Upper lobe of right lung (tissue), 1 donor: ENCODE data around the gene RASGRP2. TPM values are rescaled to one million over a fixed set of nuclear protein-coding genes. Genes with fewer than 3 reads are reported as not detected.
A peak's percentile ranks its signal among the peaks of the same experiment; 100 is the strongest.

ENCODE experiments used
- ATAC-seq: fragments of 200-7000 bp; cut with Tn5 transposase; one replicate; pipeline ENCODE4 v1.9.1; 2020; ENCODE audit warnings: mild to moderate bottlenecking, moderate library complexity
- DNase-seq: peaks from one replicate; pipeline ENCODE4 v3.0.0-alpha.2; 2020
- H3K27ac ChIP-seq: fragments of 200-600 bp; one replicate; pipeline ENCODE4 v1.8.0; 2022
- H3K27me3 ChIP-seq: fragments of 200-600 bp; one replicate; pipeline ENCODE4 v1.8.0; 2022; ENCODE audit warnings: mild to moderate bottlenecking
- H3K36me3 ChIP-seq: fragments of 200-600 bp; one replicate; pipeline ENCODE4 v1.8.0; 2022
- H3K4me1 ChIP-seq: fragments of 200-600 bp; one replicate; pipeline ENCODE4 v1.8.0; 2022
- H3K4me3 ChIP-seq: fragments of 200-600 bp; one replicate; pipeline ENCODE4 v1.8.0; 2022; ENCODE audit warnings: mild to moderate bottlenecking
- H3K9me3 ChIP-seq: fragments of 200-600 bp; one replicate; pipeline ENCODE4 v1.8.0; 2022
- intact Hi-C: fragments of 100-400 bp; cut with DNase I; formaldehyde crosslinking; loops from one replicate; pipeline ENCODE4 v1.11.0; 2022
- total RNA-seq: library from RNA; stranded (reverse); fragmentation: NEBNext Ultra II Directional; extraction: Animal tissue kit (Norgen Biotek cat#: 25700); gene quantifications from one replicate; pipeline ENCODE4 v1.2.1, GENCODE V29; 2021
- TF ChIP-seq, protein P1 (sequence below): fragments of 200-600 bp; IDR thresholded peaks from one replicate; pipeline ENCODE4 v1.8.0; 2022; ENCODE audit warnings: antibody characterized with exemption
- donor health status: DM: no; HTN: yes; CAD: no; lungs with severe emphysema.

Gene RASGRP2
- total RNA-seq, 1 donor from 2014 or later, result 27.6 TPM

DNA sequence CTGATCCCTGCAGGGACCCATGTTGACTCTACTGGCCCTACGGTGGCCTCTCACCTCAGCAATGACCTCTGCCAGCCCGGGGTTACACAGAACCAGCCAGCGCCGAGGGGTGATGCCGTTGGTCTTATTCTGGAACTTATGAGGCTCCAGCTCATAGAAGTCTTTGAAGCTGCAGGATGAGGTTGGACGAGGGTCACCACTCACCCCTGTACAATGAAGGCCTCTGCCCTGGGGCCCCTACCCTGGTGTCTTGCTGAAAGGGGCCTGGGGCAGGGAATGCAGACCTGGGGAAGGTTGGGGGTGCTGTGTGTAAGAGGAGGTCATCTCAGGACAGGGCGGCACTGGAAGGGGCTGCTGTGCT, 9.1 kb upstream of the RASGRP2 start:
- no peak for DNase-seq
- no peaks in the 10 kb centered on the region for H3K4me1 ChIP-seq
- no peak overlapping the region for H3K4me3 ChIP-seq
- TF ChIP-seq, protein P1, sequence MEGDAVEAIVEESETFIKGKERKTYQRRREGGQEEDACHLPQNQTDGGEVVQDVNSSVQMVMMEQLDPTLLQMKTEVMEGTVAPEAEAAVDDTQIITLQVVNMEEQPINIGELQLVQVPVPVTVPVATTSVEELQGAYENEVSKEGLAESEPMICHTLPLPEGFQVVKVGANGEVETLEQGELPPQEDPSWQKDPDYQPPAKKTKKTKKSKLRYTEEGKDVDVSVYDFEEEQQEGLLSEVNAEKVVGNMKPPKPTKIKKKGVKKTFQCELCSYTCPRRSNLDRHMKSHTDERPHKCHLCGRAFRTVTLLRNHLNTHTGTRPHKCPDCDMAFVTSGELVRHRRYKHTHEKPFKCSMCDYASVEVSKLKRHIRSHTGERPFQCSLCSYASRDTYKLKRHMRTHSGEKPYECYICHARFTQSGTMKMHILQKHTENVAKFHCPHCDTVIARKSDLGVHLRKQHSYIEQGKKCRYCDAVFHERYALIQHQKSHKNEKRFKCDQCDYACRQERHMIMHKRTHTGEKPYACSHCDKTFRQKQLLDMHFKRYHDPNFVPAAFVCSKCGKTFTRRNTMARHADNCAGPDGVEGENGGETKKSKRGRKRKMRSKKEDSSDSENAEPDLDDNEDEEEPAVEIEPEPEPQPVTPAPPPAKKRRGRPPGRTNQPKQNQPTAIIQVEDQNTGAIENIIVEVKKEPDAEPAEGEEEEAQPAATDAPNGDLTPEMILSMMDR, result no peak
- no peaks in the 10 kb centered on the region for H3K27me3 ChIP-seq
- ATAC-seq, result no peak
- intact Hi-C loops, result no loop called here
- H3K9me3 ChIP-seq, result no peaks in the 10 kb centered on the region
- no peak overlapping the region for H3K27ac ChIP-seq
- H3K36me3 ChIP-seq, result no peaks in the 10 kb centered on the region

DNA sequence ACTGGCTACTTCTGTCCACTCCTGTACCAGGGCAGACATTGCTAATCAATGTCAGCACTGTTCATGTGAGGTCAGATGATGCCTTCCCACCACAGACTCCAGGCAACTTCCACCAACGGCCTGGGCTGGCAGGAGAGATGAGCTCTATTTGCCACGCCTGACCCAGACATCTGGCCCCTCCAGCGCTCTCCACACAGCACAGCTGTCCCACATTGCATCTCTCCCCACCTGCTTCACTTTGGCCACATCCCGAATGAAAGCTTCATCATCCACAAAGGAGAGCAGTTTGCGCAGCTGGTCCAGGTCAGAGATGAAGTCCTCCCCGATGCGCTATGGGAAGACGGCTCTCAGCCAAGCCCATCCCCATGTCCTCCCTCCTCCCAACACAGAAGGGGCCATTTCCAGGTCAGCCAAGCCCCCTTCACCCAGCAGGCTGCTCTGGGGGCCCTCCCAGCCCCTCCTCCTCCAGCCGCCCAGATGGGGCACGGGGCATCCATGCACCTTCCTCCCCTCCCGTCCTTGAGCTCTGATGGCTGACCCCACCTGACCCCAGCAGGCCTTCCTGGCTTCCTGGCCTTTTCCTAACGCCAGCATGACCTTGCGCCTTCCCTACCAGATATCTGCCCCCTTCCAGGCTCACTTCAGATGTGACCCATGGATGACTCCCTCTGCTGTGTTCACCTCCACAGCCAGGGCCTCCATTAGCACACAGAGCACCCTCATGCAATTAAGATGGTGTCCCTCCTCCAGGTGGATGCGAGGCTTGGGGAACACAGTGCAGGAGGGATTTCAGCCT, 8.4 kb upstream of the RASGRP2 start:
- DNase-seq, result peak; percentile 53
- no peak for ATAC-seq
- Histone ChIP-seq H3K4me1 (no peaks in the 10 kb centered on the region), H3K9me3 (no peaks in the 10 kb centered on the region), H3K4me3 (no peak overlapping the region), H3K36me3 (no peaks in the 10 kb centered on the region), H3K27ac (no peak overlapping the region), H3K27me3 (no peaks in the 10 kb centered on the region)
- intact Hi-C loops, result no loop called here
- TF ChIP-seq, protein P1, result no peak

DNA sequence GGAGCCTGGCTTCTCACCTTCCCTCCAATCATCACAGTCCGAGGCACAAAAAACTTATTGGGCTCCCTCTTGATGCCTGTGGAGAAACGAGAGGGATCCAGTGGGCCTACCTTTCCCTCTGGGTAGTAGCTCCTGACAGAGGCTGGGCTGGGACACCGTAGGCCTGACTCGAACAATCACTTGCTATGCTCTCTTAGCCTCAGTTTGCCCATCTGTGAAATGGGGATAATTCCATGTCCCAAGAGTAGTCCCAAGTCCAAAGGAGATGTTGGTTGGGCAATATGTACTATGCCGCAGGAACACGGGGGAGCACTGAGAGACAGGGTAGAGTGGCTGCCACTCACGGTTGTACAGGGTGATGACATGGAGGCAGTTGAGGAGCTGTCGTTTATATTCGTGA, 7.6 kb upstream of the RASGRP2 start:
- intact Hi-C loops, result no loop called here
- TF ChIP-seq, protein P1, result no peak

DNA sequence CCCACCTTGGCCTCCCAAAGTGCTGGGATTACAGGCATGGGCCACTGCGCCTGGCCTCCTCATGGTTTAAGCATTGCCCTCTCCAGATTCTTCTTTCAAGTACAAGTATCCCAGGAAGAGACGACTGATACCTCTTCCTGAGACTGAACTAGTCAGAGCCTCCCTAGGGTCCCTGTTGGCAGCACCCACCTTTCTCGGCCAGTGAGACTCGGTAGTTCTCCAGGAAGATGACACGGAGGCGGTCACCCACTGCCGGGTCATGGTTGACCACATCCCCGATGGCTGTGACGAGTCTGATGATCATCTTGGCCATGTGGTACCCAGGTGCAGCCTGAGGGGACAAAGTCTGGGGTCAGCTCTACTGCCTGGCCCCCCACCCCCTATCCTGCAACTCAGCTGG, 7.2 kb upstream of the RASGRP2 start:
- H3K27ac ChIP-seq, result no peak overlapping the region
- intact Hi-C loops, result no loop called here
- H3K9me3 ChIP-seq, result no peaks in the 10 kb centered on the region
- TF ChIP-seq, protein P1, result no peak
- H3K4me1 ChIP-seq, result no peaks in the 10 kb centered on the region
- H3K36me3 ChIP-seq, result no peaks in the 10 kb centered on the region
- H3K27me3 ChIP-seq, result no peaks in the 10 kb centered on the region
- no peak for ATAC-seq
- DNase-seq, result peak; percentile 34
- H3K4me3 ChIP-seq, result no peak overlapping the region

More for the DNA sequence above, 7.6 kb upstream of the RASGRP2 start:
- Histone ChIP-seq H3K9me3 (no peaks in the 10 kb centered on the region), H3K27ac (no peak overlapping the region), H3K36me3 (no peaks in the 10 kb centered on the region), H3K4me1 (no peaks in the 10 kb centered on the region), H3K4me3 (no peak overlapping the region), H3K27me3 (no peaks in the 10 kb centered on the region)
- no peak for DNase-seq
- ATAC-seq, result no peak

DNA sequence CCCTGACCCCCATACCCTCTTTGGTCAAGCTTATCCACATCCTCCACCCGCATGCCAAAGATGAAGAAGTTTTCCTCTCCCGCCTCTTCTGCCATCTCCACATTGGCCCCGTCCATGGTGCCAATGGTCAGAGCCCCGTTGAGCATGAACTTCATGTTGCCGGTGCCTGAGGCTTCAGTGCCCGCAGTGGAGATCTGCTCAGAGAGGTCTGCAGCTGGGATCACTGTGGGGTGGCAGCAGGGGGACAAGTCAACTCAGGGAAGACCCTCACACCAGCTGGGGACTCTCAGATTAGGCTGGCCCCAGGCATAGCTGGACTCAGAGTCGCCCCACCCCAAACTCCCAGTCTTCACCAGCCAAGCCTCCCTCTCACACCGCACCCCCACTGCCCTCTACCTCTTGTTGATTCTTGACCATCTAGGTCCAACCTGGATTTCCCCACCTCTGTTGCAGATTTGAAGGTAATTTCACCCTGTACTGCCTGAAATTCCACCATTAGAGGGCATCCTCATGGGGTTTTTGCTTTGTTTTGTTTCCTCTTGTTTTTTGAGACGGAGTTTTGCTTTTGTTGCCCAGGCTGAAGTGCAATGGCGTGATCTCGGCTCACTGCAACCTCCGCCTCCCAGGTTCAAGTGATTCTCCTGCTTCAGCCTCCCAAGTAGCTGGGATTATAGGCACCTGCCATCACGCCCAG, 6.6 kb upstream of the RASGRP2 start:
- TF ChIP-seq, protein P1, result no peak

More for the DNA sequence above, 6.6 kb upstream of the RASGRP2 start:
- no peak overlapping the region for H3K27ac ChIP-seq
- H3K27me3 ChIP-seq, result no peaks in the 10 kb centered on the region
- DNase-seq (peak; percentile 56), ATAC-seq (no peak)
- H3K9me3 ChIP-seq, result no peaks in the 10 kb centered on the region
- H3K4me3 ChIP-seq, result no peak overlapping the region
- no peaks in the 10 kb centered on the region for H3K36me3 ChIP-seq
- intact Hi-C loops, result no loop called here
- H3K4me1 ChIP-seq, result peaks cover 3% of the 10 kb centered on the region
